ENCODE measurements around the gene BIRC6. TPM values are rescaled to one million over a fixed set of nuclear protein-coding genes. Genes with fewer than 3 reads are reported as not detected.
"Not testable (repeated sequence)": the region's sequence is repeated elsewhere in the genome, so short reads cannot be mapped to it uniquely, and the experiment has no call there.

The BIRC6 gene
- total RNA-seq, 1 experiment from 2014 or later: 26.3 TPM

DNA sequence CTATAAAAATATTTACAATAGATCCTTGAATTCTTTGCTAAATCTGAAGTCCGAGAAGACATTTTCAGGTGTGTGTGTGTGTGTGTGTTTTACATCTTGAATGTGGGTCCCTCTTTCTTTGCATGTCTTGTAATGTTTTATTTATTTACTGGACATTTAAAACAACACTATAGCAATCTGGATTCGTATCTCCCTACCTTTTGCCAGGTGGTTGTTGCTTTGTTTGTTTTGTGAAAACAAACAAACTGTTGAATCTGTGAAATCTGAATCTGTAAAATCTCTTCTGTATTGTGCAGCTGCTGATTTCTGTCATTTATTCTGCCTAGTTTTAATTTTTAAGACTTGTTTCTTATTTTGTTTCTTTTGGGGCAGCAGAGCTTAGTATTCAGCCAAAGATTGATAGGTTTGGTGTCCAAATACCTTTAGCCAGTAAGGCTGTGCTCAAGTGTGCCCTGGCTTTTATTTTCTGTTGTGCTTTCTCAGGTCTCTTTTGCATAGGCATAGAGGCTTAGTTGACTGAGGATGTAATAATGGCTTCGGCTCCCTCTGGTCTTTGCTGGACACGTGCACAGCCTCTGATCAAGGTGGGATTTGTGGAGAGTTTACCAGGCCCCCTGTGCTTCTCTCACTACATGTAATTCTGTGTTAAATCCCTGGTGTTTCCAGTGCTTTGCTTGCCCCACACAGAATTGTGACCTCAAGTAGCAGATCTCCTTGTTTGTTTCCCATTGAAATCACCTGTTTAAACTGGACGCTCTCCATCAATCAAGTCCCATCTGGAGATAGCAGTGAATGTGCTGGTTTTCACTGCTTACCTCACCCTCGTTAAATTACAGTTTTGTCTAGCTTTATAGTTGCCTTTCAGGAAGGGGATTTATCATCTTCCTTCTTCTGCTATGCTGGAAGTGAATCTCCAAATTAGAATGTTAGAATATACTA lies 71.1 kb downstream of the BIRC6 start:
- in situ Hi-C loops (cut with HindIII; ENCODE audit: low pct_unique_long_range_greater_than_20kb, low sequenced_read_pairs): no loop called here
- DNase-seq (ENCODE audit: low read depth): no peak

DNA sequence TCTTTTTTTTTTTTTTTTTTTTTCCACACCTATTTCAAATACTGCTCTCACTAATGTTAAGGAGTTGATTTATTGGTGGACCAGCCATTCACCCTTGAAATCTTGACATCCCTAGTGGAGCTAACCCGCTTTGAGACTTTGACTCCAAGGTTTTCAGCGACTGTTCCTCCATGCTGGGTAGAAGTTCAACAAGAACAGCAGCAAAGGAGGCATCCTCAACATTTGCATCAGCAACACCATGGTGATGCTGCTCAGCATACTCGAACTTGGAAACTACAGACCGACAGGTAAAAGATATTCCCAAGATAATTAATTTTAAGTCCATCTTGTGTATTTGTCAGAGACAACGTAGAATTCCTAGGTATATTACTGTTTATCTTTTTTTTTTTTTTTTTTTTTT lies 74.0 kb downstream of the BIRC6 start:
- in situ Hi-C loops (cut with HindIII; ENCODE audit: low pct_unique_long_range_greater_than_20kb, low sequenced_read_pairs): no loop called here
- no peak for DNase-seq (ENCODE audit: low read depth)

GRCh38 chr2:32436150-32436549 lies 79.3 kb downstream of the BIRC6 start:
- no peak for DNase-seq (ENCODE audit: low read depth)
- in situ Hi-C loops (cut with HindIII; ENCODE audit: low pct_unique_long_range_greater_than_20kb, low sequenced_read_pairs): no loop called here

- DNase-seq (ENCODE audit: low read depth): no peak
- in situ Hi-C loops (cut with HindIII; ENCODE audit: low pct_unique_long_range_greater_than_20kb, low sequenced_read_pairs): no loop called here
Observed at GRCh38 chr2:32442020-32442467, 85.2 kb downstream of the BIRC6 start.

- no peak for DNase-seq (ENCODE audit: low read depth)
Observed at GRCh38 chr2:32446369-32446768, 89.5 kb downstream of the BIRC6 start.

DNA sequence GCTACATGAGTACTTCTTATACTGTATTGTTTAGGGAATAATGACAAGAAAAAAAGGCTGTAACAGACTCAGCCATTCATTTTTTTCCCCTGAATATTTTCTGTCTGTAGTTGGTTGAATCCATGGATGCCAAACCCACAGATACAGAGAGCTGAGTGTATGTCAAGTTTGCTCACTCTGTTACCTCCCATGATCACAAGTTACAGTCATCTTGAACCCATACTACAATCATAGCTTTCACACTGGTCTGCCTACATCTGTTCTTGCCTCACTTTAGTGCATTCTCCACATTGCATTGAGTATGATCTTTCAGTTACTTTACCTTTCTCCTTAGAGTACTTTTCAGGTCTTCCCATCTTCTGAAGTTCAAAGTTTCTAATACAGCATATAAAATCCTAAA lies 94.0 kb downstream of the BIRC6 start:
- in situ Hi-C loops (cut with HindIII; ENCODE audit: low pct_unique_long_range_greater_than_20kb, low sequenced_read_pairs): no loop called here
- no peak for DNase-seq (ENCODE audit: low read depth)

More at GRCh38 chr2:32446369-32446768, 89.5 kb downstream of the BIRC6 start:
- in situ Hi-C loops (cut with HindIII; ENCODE audit: low pct_unique_long_range_greater_than_20kb, low sequenced_read_pairs): no loop called here

GRCh38 chr2:32452338-32453064 lies 95.7 kb downstream of the BIRC6 start:
- in situ Hi-C loops (cut with HindIII; ENCODE audit: low pct_unique_long_range_greater_than_20kb, low sequenced_read_pairs): no loop called here
- DNase-seq (ENCODE audit: low read depth): no peak

DNA sequence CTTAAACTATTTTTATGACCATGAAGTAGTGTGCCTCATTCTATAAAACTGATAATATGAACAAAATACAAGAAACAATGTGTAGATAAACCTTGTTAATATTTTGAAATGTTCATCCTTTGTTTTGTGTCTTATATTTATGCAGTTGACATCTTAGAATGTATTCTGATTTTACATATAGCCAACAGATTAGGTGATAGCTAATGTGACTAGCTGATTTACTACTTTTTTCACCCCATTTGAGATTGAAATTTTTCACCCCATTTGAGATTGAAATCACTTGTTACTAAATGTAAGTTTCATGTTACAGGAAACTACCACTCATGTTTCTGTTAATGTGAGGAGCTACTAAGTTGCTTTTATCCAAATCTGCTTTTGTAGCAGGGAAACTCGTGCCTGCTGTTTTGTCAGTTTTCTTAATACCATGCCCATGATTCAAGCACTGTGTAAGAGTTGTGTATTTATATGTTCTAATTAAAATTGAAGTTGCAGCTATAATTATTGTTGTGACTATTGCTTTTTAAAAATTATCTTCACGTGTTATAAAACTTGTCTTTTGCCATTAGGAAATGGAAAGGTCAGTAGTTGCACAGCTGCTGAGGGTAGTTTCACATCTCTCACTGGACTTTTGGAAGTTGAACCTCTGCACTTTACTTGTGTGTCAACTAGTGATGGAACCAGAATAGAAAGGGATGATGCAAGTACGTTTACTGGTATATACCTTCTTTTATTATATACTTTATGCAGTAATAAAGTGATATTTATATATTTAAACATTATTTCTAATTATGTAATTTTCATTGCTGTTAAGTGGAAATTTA lies 96.6 kb downstream of the BIRC6 start:
- in situ Hi-C loops (cut with HindIII; ENCODE audit: low pct_unique_long_range_greater_than_20kb, low sequenced_read_pairs): no loop called here
- no peak for DNase-seq (ENCODE audit: low read depth)

DNA sequence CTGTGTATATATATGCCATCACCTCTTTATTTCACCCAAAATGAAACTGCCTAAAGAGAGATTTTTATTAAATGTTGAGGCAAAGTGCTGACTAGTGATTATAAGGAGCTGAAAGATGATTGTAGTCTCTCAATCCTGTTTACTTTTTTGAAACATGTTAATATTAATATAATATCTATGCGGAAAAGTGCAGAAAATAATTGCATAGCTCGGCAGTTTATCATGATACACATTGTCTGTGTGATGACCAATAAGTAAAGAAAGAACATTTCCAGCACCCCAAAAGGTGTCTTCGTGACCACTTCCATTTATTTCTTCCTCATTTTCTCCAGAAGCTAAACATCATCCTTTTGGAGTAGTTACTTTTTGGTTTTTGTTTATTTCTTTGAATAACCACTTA lies 99.0 kb downstream of the BIRC6 start:
- no peak for DNase-seq (ENCODE audit: low read depth)
- in situ Hi-C loops (cut with HindIII; ENCODE audit: low pct_unique_long_range_greater_than_20kb, low sequenced_read_pairs): no loop called here

DNA sequence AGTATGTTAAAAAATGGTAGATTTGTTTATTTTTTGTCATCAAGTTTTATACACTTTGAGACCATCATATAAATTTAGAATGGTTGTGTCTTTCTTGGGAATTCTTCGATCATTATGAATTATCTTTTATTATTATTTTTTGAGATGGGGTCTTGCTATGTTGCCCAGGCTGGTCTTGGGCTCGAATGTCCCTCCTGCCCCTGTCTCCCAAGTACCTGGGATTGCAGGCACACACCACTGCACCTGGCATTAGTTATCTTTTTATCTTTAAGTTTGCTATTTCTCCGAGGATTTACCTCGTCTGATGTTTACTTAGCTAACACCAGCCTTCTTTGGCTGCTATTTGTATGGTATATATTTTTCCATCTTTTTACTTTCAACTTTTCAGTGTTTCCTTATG lies 100.0 kb downstream of the BIRC6 start:
- DNase-seq (ENCODE audit: low read depth): no peak
- in situ Hi-C loops (cut with HindIII; ENCODE audit: low pct_unique_long_range_greater_than_20kb, low sequenced_read_pairs): no loop called here

- in situ Hi-C loops (cut with HindIII; ENCODE audit: low pct_unique_long_range_greater_than_20kb, low sequenced_read_pairs): no loop called here
- DNase-seq (ENCODE audit: low read depth): no peak
Observed at GRCh38 chr2:32457814-32458213, 101.0 kb downstream of the BIRC6 start.

DNA sequence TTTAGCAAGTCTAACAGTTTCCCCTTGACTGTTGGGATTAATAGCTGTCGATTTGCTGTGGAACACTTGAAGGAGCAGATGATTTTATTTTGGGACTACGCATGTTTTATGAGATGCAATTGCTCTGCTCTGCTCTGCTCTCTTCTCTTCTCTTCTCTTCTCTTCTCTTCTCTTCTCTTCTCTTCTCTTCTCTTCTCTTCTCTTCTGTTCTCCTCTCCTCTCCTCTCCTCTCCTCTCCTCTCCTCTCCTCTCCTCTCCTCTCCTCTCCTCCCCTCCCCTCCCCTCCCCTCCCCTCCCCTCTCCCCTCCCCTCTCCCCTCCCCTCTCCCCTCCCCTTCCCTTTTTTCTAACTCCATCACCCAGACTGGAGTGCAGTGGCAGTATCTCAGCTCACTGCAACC lies 104.0 kb downstream of the BIRC6 start:
- DNase-seq (ENCODE audit: low read depth); in situ Hi-C loops (cut with HindIII; ENCODE audit: low pct_unique_long_range_greater_than_20kb, low sequenced_read_pairs): not testable (repeated sequence)

- no peak for DNase-seq (ENCODE audit: low read depth)
- in situ Hi-C loops (cut with HindIII; ENCODE audit: low pct_unique_long_range_greater_than_20kb, low sequenced_read_pairs): no loop called here
Observed at GRCh38 chr2:32463110-32463509, 106.3 kb downstream of the BIRC6 start.

DNA sequence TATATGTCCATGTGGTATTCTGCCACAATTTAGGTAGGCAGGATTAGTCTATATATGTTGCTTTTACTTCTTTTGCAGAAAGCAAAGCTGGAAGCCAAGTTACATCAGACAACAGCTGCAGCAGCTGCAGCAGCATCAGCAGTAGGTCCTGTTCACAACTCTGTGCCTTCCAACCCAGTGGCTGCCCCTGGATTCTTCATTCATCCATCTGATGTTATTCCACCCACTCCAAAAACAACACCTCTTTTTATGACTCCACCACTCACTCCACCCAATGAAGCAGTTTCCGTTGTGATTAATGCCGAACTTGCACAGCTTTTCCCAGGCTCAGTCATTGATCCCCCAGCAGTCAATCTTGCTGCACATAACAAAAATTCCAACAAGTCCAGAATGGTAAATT lies 107.6 kb downstream of the BIRC6 start:
- DNase-seq (ENCODE audit: low read depth): no peak
- in situ Hi-C loops (cut with HindIII; ENCODE audit: low pct_unique_long_range_greater_than_20kb, low sequenced_read_pairs): no loop called here

DNA sequence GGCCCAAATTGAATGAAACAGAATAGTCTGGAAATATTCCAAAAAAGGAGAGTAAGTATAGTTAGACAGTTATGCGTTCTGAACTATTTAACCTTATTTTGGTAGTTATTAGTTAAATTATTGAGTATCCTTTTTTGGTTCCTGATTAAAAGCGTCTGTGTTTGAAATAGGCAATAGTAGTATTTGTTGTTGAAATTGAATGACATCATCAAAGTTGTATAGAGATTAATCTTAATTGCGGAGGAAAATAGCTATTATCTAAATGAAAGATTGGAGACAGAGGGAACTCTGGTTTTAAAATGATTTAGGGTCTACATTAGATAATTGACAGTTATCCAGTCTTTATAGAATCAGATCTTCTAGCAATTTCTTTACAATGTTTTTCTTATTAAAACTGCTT lies 115.8 kb downstream of the BIRC6 start:
- in situ Hi-C loops (cut with HindIII; ENCODE audit: low pct_unique_long_range_greater_than_20kb, low sequenced_read_pairs): no loop called here
- no peak for DNase-seq (ENCODE audit: low read depth)

- in situ Hi-C loops (cut with HindIII; ENCODE audit: low pct_unique_long_range_greater_than_20kb, low sequenced_read_pairs): no loop called here
Observed at GRCh38 chr2:32474381-32474780, 117.6 kb downstream of the BIRC6 start.

DNA sequence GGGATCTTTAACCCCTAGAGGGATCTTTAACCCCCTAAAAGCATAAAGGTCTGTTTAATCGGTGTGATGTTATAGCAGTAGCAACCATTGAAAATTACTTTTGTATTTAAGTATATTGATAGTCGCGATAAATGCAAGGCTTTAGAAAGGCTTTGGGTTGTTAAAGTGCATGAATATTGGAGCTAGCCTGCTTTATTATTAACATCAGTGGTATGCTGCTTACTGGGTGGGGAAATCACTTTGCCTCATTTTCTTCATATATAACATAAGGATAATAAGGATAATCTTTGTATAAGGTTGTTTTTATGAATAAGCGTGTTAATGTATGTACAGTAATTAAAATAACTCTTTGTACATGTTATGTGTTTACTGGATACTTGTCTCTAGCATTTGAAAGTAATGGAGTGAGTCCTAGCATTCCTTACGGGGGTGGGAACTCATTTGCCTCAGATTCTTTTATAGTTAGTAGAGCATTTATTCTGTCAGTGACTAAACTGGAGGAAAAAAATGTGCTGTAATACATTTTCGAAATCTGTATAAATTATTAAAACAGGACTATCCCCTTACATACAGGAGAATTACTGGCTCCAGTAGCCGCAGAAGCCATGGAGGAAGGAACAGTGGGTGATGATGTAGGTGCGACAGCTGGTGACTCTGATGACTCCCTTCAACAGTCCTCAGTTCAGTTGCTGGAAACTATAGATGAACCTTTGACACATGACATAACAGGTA lies 122.2 kb downstream of the BIRC6 start:
- in situ Hi-C loops (cut with HindIII; ENCODE audit: low pct_unique_long_range_greater_than_20kb, low sequenced_read_pairs): no loop called here
- DNase-seq (ENCODE audit: low read depth): no peak

More at GRCh38 chr2:32474381-32474780, 117.6 kb downstream of the BIRC6 start:
- DNase-seq (ENCODE audit: low read depth): no peak

DNA sequence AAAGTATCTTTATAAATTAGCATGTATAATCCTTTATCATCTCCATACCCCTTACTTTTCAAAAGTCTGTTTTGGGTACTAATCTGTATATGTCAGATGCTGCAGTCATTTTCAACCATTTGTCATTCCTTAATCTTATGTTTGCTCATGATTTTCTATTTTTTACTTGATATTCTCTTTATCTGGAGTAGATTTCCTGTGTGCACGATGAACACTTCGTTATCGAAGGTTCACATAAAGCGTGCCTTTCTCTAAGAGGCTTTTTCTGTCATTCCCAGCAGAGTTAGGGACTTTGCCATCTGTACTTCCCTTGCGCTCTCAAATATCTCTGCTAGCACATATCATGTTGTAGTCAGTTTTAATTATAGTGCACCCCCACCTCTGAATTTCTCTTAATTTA lies 123.2 kb downstream of the BIRC6 start:
- in situ Hi-C loops (cut with HindIII; ENCODE audit: low pct_unique_long_range_greater_than_20kb, low sequenced_read_pairs): no loop called here
- no peak for DNase-seq (ENCODE audit: low read depth)
